NCI-H1105 treated with DMSO at 0.1 percent for 48 hours (cell line): ENCODE measurements around the gene SMG1.
"Not testable (repeated sequence)": the region's sequence is repeated elsewhere in the genome, so short reads cannot be mapped to it uniquely, and the experiment has no call there.

ENCODE experiments used
- DNase-seq: peaks from one replicate; lab custom pipeline; 2025; lab: John Stamatoyannopoulos, UW

SMG1 gene

DNA sequence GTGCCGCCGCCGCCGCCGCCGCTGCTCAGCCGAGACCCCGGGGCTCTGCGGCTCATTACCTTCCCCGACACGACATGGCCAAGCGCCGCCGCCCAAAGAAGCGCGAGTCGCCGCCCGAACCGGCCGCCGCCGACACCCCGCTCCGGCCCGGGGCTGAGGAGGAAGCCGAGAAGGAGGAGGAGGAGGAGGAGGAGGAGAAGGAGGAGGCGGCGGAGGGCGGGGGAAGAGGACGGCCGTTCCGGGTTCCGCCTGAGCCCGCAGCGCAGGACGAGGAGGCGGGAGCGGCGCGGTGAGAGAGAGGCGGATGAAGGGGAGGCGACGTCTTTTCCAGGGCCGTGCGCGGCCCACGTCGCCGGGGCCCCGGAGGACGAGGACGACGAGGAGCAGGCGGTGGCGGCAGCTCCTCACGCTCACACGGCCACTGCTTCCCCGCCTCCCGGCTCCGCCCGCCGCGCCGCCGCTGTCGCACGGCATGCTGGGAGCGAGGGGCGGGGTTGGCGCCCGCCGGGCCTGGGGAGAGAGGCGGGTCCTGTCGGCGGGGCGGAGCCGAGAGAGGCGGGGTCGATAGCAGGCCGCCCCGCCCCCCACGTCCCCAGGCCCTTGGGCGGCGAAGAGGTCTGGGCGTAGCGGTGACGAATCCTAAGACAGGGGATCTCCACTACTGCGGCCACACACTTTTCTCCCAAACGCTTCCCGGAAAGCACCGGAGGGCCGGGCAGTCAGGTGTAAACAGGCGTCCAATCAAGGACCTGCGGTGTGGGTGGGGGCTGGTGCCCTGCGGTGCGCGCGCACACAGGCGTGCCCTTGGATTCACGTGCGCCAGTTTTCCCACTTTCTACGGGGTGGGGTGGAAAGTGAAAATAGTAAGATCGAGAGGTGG lies at the start of gene SMG1:
SMG1 (minus strand) TSS at position 423 of the 880 bp plus-strand sequence; CDS start at position 56, 367 bp downstream.
- peak; percentile 81 for DNase-seq

- DNase-seq, result no peak
Observed at GRCh38 chr16:18975109-18975508, 48.9 kb upstream of the SMG1 start.

DNA sequence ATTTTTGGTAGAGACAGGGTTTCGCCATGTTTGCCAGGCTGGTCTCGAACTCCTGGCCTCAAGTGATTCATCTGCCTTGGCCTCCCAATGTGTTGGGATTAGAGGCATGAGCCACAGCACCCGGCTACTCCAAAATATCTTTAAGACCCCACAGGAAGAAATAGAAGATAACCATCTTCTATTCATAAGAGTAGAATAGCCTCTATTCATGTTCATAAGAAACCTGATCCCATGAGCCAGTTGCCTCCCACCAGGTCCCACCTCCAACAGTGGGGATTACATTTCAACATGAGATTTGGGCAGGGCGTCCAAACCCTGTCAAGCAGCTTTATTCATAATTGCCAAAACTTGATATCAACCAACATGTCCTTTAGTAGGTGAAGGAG lies 43.6 kb upstream of the SMG1 start:
- DNase-seq, result no peak

DNA sequence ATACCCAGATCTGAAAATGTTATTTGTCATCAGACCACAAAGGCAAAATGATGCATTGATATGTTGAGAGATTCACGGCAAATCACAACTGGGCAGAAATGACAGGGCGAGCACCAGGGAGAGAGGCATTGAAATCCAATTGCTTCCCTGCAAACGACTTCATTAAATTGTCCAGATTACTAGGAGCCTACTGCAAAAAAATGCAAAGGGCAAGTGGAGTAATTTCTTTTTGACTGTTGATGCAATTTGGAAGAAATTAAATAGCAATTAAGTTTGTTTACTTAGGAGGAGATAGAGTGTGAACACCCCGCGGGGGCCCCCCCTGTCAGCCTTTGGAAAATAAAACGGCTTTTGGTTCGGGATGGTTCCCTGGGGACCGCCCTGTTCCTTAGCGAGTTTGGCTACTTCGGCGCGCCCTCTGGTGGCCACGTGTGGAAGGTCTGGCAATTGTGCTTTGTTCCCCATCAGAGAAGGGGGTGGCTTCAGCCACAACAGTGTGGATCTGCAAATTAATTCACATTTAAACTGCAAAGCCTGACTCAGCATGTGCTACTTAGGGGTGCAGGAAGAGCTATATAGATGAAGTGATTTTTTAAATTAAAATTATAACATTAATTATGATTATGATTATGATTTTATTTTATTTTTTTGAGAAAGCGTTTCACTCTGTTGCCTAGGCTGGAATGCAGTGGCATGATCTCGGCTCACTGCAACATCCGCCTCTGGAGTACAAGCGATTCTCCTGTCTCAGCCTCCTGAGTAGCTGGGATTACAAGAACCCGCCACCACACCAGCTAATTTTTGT lies 43.0 kb upstream of the SMG1 start:
- peak; percentile 69 for DNase-seq

GRCh38 chr16:18966791-18967190 lies 40.6 kb upstream of the SMG1 start:
- no peak for DNase-seq

DNA sequence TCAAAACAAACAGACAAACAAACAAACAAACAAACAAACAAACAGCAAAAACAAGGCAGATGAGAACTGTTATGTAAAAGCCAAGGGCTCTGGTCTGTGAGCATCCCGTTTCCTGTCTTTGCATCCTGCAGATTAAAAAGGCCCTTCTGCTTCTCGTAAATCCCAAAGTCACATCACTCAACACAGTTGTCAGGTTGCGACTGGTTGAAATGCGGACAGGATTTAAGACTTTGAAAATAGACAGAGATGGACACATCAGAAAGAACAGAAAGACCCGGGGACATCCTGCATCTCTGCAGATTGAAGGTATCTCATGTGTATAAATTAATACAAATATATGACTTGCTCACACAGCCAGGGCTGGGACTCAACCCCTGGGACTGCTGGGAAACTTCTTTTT lies 39.3 kb upstream of the SMG1 start:
- DNase-seq, result no peak

- no peak for DNase-seq
Observed at GRCh38 chr16:18959031-18959505, 32.9 kb upstream of the SMG1 start.

- DNase-seq, result no peak
Observed at GRCh38 chr16:18958621-18959029, 32.4 kb upstream of the SMG1 start.

DNA sequence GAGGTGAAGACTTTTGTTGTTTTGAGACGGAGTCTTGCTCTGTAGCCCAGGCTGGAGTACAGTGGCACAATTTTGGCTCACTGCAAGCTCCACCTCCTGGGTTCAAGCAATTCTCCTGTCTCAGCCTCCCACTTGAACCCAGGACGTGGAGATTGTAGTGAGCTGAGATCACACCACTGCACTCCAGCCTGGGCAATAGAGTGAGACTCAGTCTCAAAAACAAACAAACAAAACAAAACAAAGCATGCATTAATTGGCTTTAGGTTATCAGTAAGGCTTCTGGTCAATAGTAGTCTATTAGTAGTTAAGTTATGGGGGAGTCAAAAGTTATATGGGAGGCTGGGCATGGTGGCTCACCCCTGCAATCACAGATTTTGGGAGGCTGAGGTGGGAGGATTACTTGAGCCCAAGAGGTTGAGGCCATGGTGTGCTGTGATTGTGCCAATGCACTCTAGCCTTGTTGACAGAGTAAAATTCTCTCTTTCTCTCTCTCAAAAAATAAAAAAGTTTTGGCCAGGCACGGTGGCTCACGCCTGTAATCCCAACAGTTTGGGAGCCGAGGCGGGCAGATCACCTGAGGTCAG lies 30.5 kb upstream of the SMG1 start:
- DNase-seq, result not testable (repeated sequence)

DNA sequence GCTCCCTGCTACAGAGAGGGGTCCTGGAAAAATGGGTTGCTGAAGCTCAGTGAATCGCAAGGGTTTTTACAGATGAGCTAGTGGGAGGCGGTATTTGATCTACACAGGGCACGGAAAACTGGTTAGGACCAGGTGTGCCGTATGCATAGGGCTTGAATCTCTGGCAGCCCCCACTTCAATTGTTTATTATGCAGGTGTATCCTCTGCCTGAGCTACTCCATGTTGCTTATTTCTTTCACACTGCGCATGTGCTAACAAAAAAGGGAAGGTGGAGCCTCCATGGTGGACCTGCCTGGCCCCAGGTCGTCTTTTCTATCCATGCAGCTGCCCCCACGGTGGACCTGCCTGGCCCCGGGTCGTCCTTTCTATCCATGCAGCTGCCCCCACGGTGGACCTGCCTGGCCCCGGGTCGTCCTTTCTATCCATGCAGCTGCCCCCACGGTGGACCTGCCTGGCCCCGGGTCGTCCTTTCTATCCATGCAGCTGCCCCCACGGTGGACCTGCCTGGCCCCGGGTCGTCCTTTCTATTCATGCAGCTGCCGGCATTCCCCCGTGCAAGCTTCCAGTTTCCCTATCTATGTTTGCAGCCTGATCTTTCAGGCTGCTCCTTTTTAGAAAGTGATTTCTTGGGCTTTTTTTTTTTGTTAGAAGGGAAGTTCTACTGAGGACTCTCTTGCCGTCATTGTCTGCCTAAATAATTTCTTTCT lies 29.8 kb upstream of the SMG1 start:
- DNase-seq, result peak; percentile 32

GRCh38 chr16:18953547-18953946 lies 27.3 kb upstream of the SMG1 start:
- no peak for DNase-seq

GRCh38 chr16:18950469-18951185 lies 24.4 kb upstream of the SMG1 start:
- no peak for DNase-seq

DNA sequence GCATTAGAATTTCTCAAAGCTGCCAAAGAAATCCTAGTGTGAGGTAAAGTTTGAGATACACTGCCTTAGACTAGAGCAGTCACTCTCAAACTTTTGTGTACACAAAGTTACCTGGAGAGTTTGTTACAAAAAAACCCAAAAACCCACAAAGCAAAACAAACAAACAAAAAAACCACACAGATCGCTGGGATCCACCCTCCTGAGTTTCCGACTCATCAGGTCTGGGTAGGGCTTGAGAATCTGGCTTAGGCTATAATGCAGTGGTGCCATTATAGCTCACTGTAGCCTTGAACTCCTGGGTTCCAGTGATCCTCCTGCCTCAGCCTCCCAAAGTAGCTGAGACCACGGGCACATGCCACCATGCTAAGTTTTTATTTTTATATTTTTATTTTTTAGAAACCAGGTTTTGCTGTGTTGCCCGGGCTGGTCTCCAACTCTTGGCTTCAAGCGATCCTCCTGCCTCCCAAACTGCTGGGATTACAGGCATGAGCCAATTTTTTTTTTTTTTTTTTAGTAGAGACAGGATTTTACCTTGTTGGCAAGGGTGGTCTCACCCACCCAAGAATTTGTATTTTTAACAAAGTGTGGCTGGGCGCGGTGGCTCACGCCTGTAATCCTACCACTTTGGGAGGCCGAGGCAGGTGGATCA lies 22.3 kb upstream of the SMG1 start:
- no peak for DNase-seq

- no peak for DNase-seq
Observed at GRCh38 chr16:18945233-18945632, 19.0 kb upstream of the SMG1 start.

DNA sequence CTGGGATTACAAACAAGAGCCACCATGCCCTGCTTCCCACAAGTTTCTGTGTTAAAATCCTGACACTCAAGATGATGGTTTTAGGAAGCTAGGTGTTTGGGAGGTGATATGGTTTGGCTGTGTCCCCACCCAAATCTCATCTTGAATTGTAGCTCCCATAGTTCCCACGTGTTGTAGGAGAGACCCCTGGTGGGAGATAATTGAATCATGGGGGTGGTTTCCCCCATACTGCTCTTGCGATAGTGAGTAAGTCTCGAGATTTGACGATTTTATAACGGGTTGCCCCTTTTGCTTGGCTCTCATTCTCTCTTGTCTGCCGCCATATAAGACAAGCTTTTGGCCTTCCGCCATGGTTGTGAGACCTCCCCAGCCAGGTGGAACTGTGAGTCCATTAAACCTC lies 17.2 kb upstream of the SMG1 start:
- no peak for DNase-seq

DNA sequence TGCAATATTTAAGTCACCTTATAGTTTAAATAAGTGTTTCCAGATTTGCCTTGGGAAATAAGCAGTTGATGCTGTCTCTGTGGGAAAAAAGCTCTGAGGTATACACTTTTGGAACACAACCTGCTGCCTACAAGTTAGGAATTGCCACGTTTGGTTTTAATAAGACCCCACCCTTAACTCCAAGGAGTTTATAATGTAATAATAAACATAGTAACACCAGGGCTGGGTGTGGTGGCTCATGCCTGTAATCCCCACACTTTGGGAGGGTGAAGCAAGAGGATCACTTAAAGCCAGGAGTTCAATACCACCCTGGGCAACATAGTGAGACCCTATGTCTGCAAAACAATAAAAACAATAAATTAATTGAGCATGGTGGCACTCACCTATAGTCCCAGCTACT lies 15.9 kb upstream of the SMG1 start:
- DNase-seq, result no peak

GRCh38 chr16:18941471-18941870 lies 15.3 kb upstream of the SMG1 start:
- DNase-seq, result no peak

GRCh38 chr16:18938986-18939385 lies 12.8 kb upstream of the SMG1 start:
- no peak for DNase-seq

- DNase-seq, result no peak
Observed at GRCh38 chr16:18937390-18937789, 11.2 kb upstream of the SMG1 start.

DNA sequence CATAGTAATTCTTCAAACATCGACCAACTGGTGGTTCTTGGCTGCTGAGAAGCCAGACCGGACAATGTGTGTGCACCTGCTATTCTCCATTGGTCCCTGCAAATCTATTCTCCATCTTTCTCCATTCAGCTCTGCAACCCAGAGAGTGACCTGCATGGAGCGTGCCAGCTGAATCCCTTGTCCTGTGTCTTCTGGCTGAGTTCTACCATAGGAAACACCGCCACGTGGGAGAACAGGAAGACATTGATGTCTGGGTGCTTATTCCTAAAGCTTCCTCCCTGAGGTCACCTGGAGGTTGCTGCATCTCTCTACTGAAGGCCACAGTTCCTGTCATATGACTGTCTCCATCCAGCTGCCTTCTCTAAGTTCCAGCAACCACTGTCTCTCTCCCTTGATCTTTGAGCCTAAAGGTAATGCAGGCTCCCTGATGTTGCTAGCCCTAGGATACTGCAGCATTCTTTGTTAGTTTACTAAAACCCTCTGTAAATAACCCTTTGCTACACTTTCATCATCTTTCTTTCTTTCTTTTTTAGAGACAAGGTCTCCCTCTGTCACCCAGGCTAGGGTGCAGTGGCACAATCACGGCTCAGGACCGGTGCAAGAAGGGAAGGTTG lies 10.6 kb upstream of the SMG1 start:
- no peak for DNase-seq
